GM12873 (cell line): ENCODE results near the gene JPH3.

ENCODE experiments used
- TF ChIP-seq, protein P1 (sequence below): IDR thresholded peaks from 2 replicates; pipeline ENCODE4 v1.5.1; 2012; ENCODE audit warnings: low read depth, mild to moderate bottlenecking, moderate library complexity, low read length, control low read depth; ENCODE audit not compliant: insufficient read depth; ENCODE audit errors: missing control alignments

JPH3 gene

DNA sequence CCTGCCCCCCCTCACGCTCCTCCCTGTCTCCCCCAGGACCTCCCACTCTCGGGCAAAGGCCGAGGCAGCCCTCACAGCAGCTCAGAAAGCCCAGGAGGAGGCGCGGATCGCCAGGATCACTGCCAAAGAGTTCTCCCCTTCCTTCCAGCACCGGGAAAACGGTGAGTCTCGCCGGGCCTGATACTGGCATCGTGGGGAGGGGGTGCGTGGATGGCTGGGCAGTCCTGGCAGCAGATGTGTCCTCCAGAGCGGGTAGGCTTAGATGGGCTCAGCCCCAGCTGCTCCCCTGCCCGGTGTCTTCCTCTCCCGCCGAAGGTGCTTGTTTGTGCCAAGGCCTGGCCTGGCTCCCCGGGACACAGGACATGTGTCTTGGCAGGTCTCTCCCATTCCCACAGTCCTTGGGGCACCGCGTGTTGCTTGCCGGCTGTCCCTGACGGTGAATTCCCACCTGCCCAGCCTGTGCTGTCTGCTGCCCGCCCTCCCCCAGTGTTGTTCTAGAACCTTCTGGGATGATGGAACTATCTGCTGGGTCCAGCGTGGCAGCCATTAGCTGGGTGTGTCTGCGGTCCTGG is 81.9 kb downstream of the JPH3 start:
- TF ChIP-seq, protein P1, sequence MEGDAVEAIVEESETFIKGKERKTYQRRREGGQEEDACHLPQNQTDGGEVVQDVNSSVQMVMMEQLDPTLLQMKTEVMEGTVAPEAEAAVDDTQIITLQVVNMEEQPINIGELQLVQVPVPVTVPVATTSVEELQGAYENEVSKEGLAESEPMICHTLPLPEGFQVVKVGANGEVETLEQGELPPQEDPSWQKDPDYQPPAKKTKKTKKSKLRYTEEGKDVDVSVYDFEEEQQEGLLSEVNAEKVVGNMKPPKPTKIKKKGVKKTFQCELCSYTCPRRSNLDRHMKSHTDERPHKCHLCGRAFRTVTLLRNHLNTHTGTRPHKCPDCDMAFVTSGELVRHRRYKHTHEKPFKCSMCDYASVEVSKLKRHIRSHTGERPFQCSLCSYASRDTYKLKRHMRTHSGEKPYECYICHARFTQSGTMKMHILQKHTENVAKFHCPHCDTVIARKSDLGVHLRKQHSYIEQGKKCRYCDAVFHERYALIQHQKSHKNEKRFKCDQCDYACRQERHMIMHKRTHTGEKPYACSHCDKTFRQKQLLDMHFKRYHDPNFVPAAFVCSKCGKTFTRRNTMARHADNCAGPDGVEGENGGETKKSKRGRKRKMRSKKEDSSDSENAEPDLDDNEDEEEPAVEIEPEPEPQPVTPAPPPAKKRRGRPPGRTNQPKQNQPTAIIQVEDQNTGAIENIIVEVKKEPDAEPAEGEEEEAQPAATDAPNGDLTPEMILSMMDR: no peak

DNA sequence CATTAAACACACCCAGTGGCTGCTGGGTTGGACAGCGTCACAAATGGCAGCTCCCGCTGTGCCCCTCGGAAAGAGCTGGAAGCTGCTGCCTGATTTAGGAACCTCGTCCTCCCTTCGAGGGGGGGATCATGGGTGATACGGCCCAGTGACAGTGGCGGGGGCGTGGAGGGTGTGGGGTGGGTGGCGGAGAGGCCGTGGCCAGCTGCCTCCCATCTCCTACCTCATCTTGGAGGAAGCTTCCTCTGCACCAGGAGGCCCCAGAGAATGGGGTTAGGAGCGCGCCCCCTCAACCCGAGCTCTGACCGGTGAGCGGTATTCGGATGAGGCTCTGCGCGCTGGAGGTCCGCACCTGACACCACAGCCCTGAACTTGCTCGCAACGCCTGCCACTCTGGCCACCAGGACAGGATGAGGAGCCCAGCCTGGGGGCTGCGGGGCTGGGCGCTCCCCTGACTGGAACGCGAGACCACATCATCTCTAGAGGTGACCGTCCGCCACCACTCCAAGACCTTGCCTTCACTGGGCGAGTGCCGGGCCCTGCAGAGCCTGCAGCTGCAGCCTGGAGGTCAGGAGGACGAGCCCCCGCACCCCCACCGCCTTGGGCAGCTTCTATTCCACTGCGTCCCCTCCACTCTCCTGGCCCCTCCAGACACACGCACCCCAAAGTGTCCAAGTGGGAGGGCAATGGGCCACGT is 82.5 kb downstream of the JPH3 start:
- TF ChIP-seq, protein P1: no peak

DNA sequence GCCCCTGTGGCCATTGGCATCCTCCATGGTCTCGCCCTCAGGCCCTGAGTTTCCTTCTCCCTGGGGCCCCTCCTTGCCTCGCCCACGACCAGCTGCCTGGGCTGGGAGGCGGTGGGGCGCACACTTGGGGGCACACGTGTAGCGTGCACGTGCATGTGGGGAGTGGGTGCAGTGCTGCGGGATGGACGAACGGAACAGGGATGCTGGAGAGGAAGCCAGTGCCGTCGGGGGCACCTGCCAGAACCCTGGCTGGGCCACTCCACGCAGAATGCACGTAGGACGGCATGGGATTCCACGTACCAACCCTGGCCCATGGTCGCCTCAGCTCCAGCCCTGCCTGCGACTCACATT is 83.1 kb downstream of the JPH3 start:
- TF ChIP-seq, protein P1: no peak

DNA sequence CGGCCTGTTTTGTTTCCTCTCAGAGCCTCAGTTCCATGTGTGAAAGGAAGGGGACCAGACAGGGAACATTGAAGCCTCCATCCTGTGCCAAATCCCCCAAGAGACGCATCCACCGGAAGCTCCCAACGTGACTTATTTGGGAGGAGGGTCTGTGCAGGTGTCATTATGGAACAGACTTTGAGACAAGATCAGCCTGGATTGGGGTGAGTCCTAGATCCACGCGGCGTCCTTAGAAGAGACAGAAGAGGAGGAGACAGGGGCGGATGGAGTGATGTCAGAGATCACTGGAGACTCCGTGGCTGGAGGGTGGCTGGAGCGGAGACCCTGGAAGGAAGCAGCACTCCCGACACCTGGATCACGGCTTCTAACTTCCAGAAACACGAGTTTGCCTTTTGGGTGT is 83.5 kb downstream of the JPH3 start:
- TF ChIP-seq, protein P1: no peak

DNA sequence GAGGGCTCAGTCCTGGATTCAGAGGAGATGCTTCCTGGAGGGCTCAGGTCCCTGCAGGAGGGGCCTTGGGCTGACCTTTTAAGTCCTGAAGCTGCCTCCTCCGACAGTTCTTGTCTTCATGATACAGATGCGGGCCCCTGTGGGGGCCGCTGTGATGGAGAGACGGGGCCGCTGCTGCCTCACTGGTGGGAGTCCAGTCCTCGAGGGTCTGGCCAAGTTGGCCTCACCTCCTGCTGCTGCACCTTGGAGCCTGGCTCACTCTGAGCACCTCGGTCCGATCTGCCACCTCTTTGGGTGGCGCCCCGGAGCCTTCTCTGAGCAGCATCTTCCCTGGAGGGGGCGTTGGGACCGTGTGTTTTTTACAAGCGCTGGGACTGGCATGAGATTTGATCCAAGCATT is 84.4 kb downstream of the JPH3 start:
- TF ChIP-seq, protein P1: no peak

DNA sequence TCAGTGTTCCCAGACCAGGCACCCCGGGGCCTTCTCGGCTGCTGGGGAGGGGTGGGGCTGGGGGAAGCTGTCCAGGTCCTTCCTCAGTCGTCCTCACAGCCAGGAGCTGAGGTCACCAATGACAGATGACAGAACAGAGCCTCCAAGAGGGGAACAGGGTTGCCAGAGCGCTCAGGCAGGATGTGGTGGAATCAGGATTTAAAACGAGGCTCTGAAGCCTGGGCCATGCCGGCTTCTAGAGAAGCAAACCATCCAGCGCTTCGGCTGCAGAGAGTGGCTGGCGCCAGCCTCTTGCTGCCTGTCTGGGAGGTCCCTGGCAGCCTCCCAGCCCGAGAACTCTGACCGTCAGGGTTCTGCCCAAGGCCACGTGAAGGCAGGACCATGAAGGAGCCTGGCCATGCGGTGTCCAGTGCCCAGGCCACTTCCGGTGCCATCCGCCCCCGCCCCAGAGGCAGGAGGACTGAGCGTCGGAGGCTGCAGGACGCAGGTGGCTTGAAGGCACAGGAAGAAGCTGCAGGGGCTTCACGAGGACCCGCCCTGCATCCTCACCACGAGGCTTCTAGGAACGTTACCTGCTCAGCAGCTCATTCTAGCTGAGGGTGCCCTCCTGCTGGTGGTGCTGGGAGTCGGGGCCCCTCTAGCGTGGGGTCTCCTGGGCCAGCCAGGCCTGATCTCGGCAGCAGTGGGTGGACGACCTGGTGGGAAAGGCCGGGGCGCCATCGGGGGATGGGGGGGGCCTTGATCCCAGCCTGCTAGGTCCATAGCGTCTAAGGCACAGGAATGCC is 85.0 kb downstream of the JPH3 start:
- TF ChIP-seq, protein P1: no peak

DNA sequence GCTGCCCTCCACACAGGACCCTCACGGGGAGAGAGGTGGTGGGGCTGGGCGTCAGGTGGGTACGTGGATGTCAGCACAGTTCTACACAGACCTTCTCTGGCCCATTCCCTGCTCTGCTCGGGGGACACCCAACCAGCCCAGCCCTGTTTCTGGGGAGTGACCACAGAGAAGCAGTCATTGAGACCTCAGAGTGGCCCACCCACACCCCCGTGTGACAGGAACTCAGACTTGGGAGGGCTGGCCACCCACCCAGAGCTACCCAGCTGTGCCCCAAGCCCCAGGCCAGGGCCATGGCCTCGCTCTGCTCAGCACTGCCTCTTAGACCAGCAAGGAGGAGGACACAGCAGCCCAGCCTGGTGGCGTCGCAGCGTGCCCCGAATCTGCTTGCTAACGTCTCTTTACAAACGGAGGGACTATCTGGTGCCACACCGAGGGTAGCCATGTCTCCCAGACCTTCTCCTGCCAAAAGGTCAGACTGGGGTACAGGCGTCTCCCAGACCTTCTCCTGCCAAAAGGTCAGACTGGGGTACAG is 85.8 kb downstream of the JPH3 start:
- TF ChIP-seq, protein P1: no peak
